HEK293 (cell line): Measurements from ENCODE around the gene DAP.

ENCODE experiments used
- CTCF ChIA-PET: fragments of 350-600 bp; formaldehyde crosslinking; extraction: SDS; loops from one replicate; lab custom pipeline; 2021; ENCODE audit warnings: antibody characterized with exemption; lab: Yijun Ruan, JAX
- POLR2A ChIA-PET: fragments of 300-600 bp; formaldehyde crosslinking; extraction: SDS; loops from one replicate; lab custom pipeline; 2020; ENCODE audit warnings: antibody characterized with exemption, inconsistent platforms; lab: Yijun Ruan, JAX
- H3K27ac ChIP-seq: fragments of 200-500 bp; sonication (Bioruptor generic); 2 replicates; pipeline ENCODE4 v1.5.1; 2014; ENCODE audit warnings: low read depth, low read length, control low read depth, inconsistent platforms; ENCODE audit errors: extremely low read depth
- H3K36me3 ChIP-seq, 2 experiments: fragments of 200-500 bp in 1 of 2; sonication (Bioruptor generic) in 1 of 2; 1 replicate in 1 of 2; 2 replicates in 1 of 2; pipeline ENCODE4 v1.5.1; 2014 to 2017; ENCODE audit warnings: inconsistent platforms in 2 of 2, low read length in 2 of 2; ENCODE audit not compliant: control insufficient read depth in 2 of 2, insufficient read depth in 1 of 2
- H3K4me1 ChIP-seq: fragments of 200-500 bp; sonication (Bioruptor generic); 2 replicates; pipeline ENCODE4 v1.5.1; 2014; ENCODE audit warnings: mild to moderate bottlenecking, low read length, inconsistent platforms; ENCODE audit not compliant: control insufficient read depth, insufficient read depth
- H3K4me3 ChIP-seq: 2 replicates; pipeline ENCODE4 v1.5.1; 2011; ENCODE audit warnings: low read depth, mild to moderate bottlenecking, control low read depth, low read length, moderate library complexity
- H3K9me3 ChIP-seq: fragments of 200-500 bp; sonication (Bioruptor generic); 2 replicates; pipeline ENCODE4 v1.5.1; 2014; ENCODE audit warnings: low read depth, low read length, inconsistent platforms; ENCODE audit not compliant: control insufficient read depth, insufficient read depth
- HIC1 ChIP-seq: fragments of 450-650 bp; formaldehyde crosslinking; IDR thresholded peaks from 2 replicates; pipeline ENCODE4 v1.5.1; 2016; ENCODE audit warnings: missing biosample characterization, missing genetic modification characterization
- KLF16 ChIP-seq: fragments of 450-650 bp; formaldehyde crosslinking; IDR thresholded peaks from 2 replicates; pipeline ENCODE4 v1.5.1; 2017; ENCODE audit warnings: missing biosample characterization, missing genetic modification characterization
- MYNN ChIP-seq: fragments of 450-650 bp; formaldehyde crosslinking; IDR thresholded peaks from 2 replicates; pipeline ENCODE4 v1.5.1; 2016; ENCODE audit warnings: missing biosample characterization, missing genetic modification characterization, borderline replicate concordance
- RBAK ChIP-seq: fragments of 450-650 bp; formaldehyde crosslinking; IDR thresholded peaks from 2 replicates; pipeline ENCODE4 v1.5.1; 2016; ENCODE audit warnings: missing biosample characterization, missing genetic modification characterization
- SCRT2 ChIP-seq: fragments of 450-650 bp; formaldehyde crosslinking; IDR thresholded peaks from 2 replicates; pipeline ENCODE4 v1.5.1; 2016; ENCODE audit warnings: missing biosample characterization, missing genetic modification characterization
- SP3 ChIP-seq: fragments of 450-650 bp; formaldehyde crosslinking; IDR thresholded peaks from 2 replicates; pipeline ENCODE4 v1.5.1; 2016; ENCODE audit warnings: missing biosample characterization, missing genetic modification characterization
- ZBTB11 ChIP-seq: fragments of 450-650 bp; formaldehyde crosslinking; conservative IDR thresholded peaks from 2 replicates; pipeline ENCODE4 v1.5.1; 2016; ENCODE audit warnings: low read depth, missing biosample characterization, missing genetic modification characterization
- ZNF266 ChIP-seq: fragments of 450-650 bp; formaldehyde crosslinking; IDR thresholded peaks from 2 replicates; pipeline ENCODE4 v1.5.1; 2016; ENCODE audit warnings: missing biosample characterization, missing genetic modification characterization, low read depth
- ZNF529 ChIP-seq: fragments of 450-650 bp; formaldehyde crosslinking; IDR thresholded peaks from 2 replicates; pipeline ENCODE4 v1.5.1; 2017; ENCODE audit warnings: missing genetic modification characterization, missing biosample characterization; ENCODE audit not compliant: insufficient replicate concordance
- ZNF548 ChIP-seq: fragments of 450-650 bp; formaldehyde crosslinking; IDR thresholded peaks from 2 replicates; pipeline ENCODE4 v1.5.1; 2016; ENCODE audit warnings: missing biosample characterization, missing genetic modification characterization
- ZNF701 ChIP-seq: fragments of 450-650 bp; formaldehyde crosslinking; IDR thresholded peaks from 2 replicates; pipeline ENCODE4 v1.5.1; 2016; ENCODE audit warnings: missing biosample characterization, missing genetic modification characterization
- ZNF843 ChIP-seq: fragments of 450-650 bp; formaldehyde crosslinking; IDR thresholded peaks from 2 replicates; pipeline ENCODE4 v1.5.1; 2016; ENCODE audit warnings: missing biosample characterization, missing genetic modification characterization
- TF ChIP-seq, protein P1 (sequence below): fragments of 450-650 bp; formaldehyde crosslinking; IDR thresholded peaks from 2 replicates; pipeline ENCODE4 v1.5.1; 2016; ENCODE audit warnings: missing biosample characterization, missing genetic modification characterization, low read depth
- TF ChIP-seq, protein P2 (sequence below): fragments of 450-650 bp; formaldehyde crosslinking; IDR thresholded peaks from 2 replicates; pipeline ENCODE4 v1.5.1; 2016; ENCODE audit warnings: missing biosample characterization, missing genetic modification characterization
- TF ChIP-seq, protein P3 (sequence below): fragments of 450-650 bp; formaldehyde crosslinking; IDR thresholded peaks from 2 replicates; pipeline ENCODE4 v1.5.1; 2016; ENCODE audit warnings: missing biosample characterization, missing genetic modification characterization

DAP gene

DNA sequence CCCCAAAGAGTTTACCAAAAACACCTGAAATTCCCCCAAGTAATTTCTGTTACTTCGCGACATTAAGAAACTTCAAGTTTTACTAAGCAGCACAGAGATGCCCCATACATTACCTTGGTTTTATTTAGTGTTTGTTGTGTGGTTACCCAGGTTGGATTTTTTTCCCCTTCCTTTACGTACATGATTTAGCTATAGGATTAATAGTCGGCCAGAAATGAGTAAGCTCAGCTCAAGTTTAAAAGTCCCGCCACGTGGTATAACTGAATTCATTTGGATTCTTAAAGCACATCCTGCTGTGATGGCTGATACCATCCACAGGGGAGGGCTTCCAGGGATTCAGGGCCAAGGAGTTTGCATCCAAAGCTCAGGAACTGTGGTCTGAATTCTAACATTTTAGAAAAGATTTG, 75.9 kb downstream of the DAP start:
- CTCF ChIA-PET, result interaction anchor here (0.7 to 1.0 kb wide), 2 partner anchors 9 to 233 kb away, joined by 3 read pairs; no protein-coding TSS in a partner anchor
- TF ChIP-seq ZNF548 (tag by site-specific recombination) (no peak), ZNF701 (tag by site-specific recombination) (no peak), KLF16 (no peak), RBAK (no peak), SCRT2 (tag by site-specific recombination) (no peak), ZBTB11 (tag by site-specific recombination) (no peak), SP3 (tag by site-specific recombination) (no peak), ZNF266 (tag by site-specific recombination) (no peak), ZNF843 (tag by site-specific recombination) (no peak), ZNF529 (tag by site-specific recombination) (no peak), HIC1 (tag by site-specific recombination) (no peak), MYNN (no peak)
- TF ChIP-seq, protein P1, sequence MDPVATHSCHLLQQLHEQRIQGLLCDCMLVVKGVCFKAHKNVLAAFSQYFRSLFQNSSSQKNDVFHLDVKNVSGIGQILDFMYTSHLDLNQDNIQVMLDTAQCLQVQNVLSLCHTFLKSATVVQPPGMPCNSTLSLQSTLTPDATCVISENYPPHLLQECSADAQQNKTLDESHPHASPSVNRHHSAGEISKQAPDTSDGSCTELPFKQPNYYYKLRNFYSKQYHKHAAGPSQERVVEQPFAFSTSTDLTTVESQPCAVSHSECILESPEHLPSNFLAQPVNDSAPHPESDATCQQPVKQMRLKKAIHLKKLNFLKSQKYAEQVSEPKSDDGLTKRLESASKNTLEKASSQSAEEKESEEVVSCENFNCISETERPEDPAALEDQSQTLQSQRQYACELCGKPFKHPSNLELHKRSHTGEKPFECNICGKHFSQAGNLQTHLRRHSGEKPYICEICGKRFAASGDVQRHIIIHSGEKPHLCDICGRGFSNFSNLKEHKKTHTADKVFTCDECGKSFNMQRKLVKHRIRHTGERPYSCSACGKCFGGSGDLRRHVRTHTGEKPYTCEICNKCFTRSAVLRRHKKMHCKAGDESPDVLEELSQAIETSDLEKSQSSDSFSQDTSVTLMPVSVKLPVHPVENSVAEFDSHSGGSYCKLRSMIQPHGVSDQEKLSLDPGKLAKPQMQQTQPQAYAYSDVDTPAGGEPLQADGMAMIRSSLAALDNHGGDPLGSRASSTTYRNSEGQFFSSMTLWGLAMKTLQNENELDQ, result no peak
- TF ChIP-seq, protein P2, sequence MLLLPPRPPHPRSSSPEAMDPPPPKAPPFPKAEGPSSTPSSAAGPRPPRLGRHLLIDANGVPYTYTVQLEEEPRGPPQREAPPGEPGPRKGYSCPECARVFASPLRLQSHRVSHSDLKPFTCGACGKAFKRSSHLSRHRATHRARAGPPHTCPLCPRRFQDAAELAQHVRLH, result no peak
- TF ChIP-seq, protein P3, sequence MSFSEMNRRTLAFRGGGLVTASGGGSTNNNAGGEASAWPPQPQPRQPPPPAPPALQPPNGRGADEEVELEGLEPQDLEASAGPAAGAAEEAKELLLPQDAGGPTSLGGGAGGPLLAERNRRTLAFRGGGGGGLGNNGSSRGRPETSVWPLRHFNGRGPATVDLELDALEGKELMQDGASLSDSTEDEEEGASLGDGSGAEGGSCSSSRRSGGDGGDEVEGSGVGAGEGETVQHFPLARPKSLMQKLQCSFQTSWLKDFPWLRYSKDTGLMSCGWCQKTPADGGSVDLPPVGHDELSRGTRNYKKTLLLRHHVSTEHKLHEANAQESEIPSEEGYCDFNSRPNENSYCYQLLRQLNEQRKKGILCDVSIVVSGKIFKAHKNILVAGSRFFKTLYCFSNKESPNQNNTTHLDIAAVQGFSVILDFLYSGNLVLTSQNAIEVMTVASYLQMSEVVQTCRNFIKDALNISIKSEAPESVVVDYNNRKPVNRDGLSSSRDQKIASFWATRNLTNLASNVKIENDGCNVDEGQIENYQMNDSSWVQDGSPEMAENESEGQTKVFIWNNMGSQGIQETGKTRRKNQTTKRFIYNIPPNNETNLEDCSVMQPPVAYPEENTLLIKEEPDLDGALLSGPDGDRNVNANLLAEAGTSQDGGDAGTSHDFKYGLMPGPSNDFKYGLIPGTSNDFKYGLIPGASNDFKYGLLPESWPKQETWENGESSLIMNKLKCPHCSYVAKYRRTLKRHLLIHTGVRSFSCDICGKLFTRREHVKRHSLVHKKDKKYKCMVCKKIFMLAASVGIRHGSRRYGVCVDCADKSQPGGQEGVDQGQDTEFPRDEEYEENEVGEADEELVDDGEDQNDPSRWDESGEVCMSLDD (tag by site-specific recombination), result no peak
- H3K27ac ChIP-seq, result no peak overlapping the region
- H3K36me3 ChIP-seq, result peaks cover 0 to 19% of the 10 kb centered on the region in 2 experiments; a peak in 1 of 3 replicates
- POLR2A ChIA-PET, result no interaction called here
- no peaks in the 10 kb centered on the region for H3K4me1 ChIP-seq
- no peaks in the 10 kb centered on the region for H3K9me3 ChIP-seq
- H3K4me3 ChIP-seq, result no peak overlapping the region
